GM21786 (cell line): ENCODE measurements around the gene ARIH2.
A peak's percentile ranks its signal among the peaks of the same experiment; 100 is the strongest.

Experiments used
- ATAC-seq: cut with Tn5 transposase; IDR thresholded peaks from one replicate; pipeline ENCODE4 v1.9.1; 2021; ENCODE audit not compliant: unreplicated experiment

The ARIH2 gene

DNA sequence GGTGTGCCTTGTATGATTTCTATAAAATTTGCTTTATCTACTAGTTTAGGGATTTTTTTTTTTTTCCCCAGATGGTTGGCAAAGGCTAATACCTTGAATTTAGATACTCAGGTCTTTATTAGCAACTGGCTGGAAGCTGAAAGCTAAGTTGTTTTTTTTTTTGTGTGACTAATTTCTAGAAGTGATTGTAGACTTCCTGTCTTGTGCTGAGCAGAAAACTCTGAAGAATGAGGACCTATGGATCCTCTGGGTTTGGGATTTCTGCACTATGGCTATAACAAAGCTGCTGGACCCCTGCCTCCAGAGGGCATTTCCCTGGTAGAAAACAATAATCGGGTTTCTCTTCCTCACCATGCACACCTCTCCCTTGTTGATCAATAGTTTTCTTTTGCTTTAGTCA, 10.0 kb downstream of the ARIH2 start:
- no peak for ATAC-seq

DNA sequence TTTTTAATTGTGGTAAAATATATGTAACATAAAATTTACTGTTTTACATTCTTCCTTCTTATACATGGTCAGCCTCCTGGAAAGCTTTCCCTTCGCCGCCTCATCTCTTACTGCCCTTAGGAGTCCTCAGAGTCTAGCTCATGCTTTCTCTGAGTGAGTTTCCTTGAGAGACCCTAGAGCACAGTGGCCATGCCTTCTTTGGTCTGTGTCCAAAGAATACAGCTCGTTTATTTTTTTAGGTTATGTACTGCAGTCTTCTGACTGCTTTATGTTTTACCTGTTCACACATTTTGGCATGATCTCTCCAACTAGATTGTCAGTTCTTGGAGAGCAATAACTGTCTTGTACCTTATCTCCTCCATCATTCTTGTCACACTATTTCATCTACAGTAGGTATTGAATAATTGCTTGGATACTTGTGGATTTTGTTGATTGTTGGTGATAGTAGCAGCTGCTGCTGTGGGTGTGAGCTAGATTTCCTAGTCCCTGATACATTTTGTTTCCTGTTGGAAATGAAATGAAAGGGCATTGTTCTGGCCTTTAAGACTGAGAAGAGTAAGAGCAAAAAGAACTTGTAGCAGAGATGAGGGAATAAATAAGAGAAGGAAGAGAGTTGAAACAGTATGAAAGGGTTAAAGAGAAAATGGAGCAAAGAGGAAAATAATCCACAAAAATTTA, 10.9 kb downstream of the ARIH2 start:
- ATAC-seq = no peak

DNA sequence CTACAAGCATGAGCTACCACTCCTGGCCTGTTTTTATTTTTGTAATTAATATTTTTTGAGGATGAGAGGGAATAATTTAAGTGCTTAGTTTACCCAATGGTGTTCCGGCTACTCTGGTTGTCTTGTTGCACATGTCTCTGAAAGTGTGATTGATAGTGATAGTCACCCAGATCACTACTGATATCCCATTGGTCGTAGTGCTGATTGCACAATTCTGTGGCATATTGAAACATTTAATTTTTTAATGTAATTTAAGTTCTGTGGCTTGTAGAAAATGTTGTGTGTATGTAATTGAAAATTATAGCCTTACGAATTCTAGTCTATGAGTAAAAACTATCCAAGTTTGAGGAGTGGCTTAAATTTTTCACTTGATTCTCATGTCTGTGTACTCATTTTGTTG, 11.9 kb downstream of the ARIH2 start:
- no peak for ATAC-seq

DNA sequence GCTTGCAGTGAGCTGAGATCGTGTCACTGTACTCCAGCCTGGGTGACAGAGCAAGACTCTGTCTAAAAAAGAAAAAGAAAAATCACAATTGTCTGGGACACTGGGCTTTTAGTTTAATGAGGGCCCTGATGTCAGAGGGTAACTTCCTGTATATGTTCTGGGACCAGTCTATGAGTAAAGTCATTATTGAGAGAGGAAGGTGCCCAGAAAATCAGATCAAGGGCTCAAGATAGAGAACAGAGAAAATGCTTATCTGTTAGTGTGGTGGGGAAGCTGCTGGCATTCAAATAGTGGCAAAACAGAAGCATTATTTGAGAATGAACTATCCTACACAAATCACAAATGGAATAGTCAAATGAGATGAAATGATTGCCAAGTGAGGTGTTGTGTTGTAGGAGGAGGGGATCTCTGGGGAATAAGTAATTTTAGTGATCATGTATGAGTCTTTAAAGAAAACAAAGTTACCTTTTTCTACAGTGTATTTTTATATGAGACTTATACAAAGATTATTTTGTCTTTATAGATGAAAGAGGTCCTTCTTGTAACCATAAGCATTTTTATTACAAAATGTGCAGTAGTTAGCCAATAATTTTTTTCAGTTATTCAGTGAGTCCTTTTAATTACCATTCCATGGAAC, 13.4 kb downstream of the ARIH2 start:
- no peak for ATAC-seq

DNA sequence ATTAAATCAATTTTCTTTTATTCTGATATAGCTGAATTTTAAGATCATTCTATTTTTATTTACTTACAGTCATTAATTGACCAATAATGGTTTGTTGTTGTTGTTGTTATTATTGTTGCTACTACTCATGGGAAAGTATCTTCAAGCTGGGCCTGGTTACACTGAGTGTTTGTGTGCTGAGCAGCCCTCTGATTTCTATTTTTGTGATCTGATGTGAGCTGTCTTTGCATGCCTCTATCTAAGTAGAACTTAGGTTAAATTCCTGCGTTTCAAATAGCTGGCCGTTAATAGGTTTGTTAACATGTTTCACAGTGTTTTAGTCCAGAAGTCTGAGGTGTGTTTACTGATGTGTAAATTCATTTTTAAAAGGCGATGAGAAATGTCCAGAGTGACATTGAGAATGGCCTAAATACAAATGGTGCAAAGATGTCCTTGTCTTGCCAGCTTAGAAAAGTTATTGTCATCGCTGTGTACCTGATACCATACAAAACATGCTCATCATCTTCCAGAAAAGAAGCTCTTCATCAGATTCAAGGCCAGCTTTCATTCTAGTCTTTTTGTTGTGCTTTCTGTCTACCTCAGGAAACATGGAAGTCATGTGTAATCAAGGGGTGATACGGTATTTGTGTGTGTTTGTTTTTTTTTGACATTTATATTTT, 15.8 kb downstream of the ARIH2 start:
- ATAC-seq = no peak

DNA sequence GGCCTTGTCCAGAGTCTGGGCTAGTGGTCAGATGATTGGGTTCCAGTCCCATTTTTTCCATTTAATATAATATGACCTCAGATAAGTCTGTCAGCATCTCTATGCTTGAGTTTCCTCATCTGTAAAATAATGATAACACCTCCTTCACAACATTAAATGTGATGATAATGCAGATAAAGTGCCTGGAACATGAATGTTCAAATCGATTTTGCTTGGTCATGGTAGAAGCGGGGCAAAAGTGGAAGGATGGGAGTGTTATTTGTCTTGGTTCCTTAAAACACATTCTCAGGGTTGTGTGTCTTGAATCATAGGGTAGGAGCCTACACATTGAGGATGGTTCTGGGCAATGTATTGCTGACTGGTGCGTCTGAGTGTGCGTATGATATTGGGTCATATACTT, 16.9 kb downstream of the ARIH2 start:
- no peak for ATAC-seq

DNA sequence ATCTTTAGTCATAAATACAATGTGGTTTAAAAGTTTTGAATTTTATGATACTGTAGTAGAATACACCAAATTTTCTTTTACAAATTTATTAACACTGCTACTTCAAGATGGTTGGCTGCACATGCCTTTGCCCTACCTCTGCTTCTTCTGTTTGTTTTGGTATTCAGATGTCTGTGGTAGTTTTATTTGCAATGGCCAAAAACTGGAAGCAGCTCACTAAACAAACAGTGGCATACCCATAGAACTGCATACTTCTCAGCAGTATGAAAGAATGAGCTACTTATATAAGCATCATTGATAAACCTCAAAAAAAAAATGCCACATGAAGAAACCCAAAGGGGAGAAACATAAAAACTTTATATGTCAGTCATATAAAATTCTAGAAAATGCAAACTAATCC, 19.5 kb downstream of the ARIH2 start:
- no peak for ATAC-seq

DNA sequence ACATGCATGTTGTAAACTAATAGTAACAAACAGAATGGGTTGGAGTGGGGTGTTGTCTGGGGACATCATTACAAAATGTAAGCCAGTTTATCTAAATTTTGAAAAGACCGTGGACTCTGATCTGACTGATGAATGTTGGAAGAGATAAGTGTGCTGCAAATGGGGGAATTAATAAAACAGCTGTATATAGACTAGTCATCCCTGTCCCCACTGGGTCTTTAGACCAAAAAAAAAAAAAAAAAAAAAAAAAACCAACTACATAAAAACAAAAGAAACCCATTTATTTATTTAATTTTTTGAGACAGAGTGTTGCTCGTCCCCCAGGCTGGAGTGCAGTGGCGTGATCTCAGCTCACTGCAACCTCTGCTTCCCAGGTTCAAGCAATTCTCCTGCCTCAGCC, 20.0 kb downstream of the ARIH2 start:
- no peak for ATAC-seq

DNA sequence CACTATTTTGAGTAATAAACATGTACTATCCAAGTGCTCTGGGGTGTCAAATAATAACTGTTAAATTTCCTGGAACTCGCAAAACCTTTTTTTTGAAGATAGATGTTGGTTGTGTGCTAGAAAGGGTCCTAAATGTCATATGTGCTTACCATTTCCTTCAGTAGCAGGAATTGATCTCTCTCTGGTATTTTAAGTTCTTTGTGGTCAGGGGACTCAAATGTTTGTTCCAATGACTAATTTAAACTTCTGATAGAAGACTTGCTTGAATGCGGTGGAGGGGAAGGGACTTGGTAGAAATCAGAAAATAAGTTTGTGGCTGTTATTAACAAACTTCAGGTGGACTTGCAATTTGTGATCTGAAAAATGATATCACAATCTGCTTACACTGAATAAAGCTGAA, 26.8 kb downstream of the ARIH2 start:
- no peak for ATAC-seq

DNA sequence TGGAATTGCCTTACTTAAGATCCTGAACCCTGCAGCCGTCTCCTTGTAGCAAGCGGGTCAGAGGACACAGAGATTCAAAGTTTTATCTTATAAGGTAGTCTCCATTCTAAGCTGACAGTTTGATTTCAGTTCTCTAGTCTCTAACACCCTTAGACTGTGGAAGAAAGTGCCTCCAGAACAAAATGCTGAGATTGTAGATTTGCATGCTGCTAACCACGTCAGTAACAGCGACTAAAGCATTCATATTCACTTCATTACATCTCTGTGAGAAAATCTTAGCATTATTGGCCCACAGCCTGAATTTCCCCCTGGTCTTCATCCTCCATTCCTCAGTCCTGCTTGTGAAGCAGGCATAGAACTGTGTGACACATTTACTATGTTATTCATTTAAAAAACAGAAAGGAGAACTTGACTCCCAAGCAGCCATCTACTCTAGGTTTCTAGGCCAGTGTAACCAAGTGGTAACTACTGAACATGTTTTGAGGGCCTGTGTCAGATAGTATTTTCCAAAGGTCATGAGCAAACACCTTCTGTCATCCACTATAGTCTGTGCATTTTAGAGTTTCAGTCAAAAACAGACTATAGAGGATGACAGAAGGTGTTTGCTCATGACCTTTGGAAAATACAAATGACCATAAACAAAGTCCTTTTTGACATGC, 27.4 kb downstream of the ARIH2 start:
- ATAC-seq = no peak

DNA sequence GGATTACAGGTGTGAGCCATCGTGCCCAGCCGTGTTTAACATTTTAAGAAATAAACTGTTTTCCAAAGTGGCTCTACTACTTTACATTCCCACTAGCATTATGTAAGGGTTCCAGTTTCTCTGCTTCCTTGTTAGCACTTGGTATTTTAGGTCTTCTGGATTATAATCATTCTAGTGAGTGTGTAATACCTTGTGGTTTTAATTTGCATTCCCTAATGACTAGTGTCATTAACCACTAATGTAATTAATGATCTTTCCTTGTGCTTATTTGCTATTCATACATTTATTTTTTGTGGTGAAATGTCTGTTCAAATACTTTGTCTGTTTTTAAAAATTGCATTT, 30.7 kb downstream of the ARIH2 start:
- no peak for ATAC-seq

DNA sequence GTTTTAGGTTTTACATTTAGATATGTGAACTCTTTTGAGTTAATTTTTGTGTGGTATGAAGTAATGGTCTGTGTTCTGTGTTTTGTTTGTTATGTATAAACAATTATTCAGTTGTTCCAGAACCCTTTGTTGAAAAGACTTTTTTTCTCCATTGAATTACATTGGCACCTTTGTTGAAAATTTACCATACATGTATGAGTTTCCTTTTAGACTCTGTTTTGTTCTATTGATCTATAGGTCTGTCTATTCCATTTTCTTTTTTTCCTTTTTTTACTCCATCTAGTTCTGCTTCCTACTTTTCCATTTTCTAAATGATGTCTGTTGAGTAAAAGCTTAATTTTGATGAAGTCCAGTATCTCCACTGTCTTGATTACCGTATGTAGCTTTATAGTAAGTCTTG, 31.4 kb downstream of the ARIH2 start:
- no peak for ATAC-seq

DNA sequence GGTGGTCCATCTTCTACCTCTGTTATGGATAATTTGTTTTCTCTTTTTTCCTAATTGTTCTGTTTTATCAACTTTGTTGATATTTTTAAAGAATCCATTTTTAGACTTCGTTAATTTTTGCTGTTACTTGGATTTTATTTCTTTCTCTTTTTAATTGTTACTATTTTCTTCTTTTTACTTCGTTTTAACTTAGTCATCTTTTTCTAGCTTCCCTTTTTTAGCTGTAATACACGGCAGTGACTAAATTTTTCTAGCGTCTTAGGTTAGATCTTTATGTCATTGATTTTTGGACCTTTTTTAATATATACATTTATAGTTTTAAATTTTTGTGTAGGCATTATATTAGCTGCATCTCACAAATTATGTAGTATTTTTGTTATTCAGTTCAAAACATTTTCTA, 33.1 kb downstream of the ARIH2 start:
- ATAC-seq = no peak

DNA sequence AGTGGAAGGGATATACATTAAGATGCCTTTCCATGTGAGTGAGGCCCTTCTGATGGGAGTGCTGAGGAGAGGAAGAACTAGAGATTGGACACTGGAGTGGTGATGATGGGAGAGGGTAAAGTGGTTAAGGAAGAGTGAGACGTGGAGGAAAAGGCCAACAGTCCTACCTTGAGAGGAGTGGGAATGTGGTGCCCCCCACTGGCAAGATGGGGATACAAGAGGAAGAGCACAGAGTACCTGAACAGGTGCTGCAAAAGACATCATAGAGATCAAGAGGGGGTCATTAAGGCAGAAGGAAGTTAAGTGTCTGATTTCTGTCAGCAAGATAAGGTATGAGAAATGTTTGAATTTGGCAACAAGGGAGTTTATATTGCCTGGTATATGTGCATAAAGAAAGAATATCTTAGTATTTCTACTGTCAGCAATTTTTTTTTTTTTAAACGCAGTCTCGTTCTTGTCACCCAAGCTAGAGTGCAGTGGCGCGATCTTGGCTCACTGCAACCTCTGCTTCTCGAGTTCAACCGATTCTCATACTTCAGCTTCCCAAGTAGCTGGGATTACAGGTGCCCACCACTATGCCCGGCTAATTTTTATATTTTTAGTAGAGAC, 34.0 kb downstream of the ARIH2 start:
- no peak for ATAC-seq

DNA sequence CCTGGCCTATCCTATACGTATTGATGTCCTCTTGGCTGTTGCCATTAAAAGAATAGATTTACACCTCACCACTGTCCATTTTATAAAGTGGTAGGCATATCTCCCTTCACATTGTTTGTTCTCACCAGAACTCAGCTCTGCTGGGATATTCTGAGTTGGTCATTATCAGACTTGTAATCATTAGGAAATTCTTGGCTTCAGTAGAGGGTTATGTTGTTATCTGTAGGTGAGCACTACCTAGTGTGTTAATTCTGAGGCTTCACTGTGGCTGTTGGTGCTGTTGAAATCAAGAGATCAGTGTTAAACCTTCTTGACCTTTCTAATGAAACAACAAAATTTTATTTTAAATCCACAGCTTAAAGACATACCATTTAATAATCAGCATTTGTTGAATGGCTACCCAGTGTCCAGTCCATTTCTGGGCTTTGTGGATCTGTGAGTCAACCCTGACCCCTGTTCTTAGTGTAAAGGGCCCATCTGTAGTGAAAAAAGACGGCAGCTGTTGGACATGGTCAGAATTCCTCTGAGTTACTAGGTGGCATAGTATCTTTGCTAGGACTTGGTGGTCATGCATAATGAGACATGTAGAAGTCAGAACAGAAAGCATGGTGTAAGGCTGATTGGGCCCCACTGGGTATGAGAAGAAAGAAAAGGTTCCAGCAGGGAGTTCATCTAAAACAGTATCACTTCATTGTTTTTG, 38.5 kb downstream of the ARIH2 start:
- ATAC-seq = no peak

DNA sequence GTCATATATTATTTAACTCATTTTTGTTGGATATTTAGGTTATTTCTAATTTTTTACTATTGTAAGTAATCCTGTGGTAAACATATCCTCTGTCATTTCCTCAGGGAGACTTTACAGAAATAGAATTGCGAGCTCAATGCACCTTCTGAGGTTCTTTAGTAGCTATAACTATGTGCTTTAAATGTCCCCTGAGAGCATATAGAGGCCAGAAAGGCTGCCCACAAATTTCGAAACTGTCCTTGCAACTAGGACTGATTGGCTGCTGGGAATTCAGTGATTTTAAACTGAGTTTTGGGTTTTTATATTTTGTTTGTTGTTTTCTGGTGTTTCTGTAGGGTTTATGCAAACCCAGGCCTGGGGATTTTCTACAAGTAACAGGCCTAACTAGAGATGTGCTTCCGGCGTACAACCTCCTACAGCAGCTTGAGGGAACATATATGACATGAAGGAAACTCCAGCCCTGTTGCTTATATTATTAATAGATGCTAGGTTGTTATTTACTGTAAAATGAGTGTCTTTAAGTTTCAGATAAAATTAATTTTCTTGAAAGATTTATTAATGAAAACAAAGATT, 42.3 kb downstream of the ARIH2 start:
- ATAC-seq = peak; percentile 77

DNA sequence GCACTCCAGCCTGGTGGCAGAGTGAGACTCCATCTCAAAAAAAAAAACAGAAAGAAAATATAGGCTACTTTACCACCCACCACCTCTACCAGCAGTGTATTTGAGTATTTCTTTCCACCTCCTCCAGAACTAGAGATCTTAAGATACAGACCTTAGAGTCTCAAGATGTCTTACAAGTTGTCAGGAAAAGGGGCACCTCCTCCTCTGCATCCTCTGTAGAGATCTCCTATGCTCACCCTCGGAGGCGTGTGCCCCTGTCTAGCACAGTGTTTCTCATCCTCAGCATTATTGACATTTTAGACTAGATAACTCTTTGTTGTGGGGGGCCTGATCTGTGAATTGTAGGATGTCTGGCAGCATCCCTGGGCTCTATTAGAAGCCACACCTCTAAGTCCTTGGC, 43.7 kb downstream of the ARIH2 start:
- no peak for ATAC-seq

DNA sequence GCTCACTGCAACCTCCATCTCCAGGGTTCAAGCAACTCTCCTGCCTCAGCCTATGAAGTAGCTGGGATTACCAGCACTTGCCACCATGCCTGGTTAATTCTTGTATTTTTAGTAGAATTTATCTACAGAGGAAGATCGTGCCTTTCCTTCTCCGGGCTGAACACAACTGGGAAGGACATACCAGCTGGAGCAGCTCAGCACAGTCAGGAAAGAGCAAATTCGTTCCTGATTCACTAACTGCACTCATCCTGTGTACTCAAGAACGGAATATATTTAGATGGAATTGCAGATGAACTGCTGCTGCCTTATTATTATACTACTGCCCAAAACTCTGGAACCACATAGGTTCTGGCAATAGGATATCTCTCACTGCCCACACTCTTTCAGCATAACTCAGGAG, 44.3 kb downstream of the ARIH2 start:
- ATAC-seq = no peak

DNA sequence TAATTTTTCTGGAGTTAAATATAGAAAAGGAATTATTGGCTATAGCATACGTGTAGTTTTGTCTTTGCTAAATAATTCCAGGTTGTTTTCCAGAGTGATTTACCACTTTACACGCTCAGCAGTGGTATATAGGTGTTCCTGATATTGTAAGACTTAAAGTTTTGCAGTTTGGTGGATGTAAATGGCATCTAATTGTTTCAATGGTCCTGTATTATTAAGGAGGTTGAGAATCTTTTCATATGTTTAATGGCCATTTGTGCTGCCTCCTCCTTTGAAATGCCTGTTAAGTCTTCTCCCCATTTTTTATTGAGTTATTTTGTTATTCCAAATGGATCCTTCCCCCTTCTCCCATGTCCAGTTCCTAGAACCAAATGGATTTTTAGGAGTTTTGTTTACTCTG, 44.9 kb downstream of the ARIH2 start:
- ATAC-seq = no peak

DNA sequence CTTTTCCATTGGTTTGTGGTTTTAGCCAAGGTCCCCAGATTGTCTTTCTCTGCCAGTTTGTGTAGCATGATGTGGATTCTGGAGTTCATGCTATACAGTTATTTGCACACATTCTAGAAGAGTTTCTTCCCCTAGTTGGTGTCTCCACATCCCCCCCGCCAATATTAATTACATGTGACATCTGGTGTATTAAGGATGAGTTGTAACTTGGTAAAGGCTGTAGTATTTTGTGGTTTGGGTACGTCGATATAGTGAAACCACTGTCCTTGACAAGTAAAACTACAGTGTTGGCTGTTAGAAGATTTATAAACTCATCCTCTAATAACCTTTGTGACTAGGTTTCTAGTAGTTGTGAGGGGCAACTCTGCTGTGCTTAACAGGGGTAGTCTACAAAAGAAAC, 47.7 kb downstream of the ARIH2 start:
- ATAC-seq = no peak

DNA sequence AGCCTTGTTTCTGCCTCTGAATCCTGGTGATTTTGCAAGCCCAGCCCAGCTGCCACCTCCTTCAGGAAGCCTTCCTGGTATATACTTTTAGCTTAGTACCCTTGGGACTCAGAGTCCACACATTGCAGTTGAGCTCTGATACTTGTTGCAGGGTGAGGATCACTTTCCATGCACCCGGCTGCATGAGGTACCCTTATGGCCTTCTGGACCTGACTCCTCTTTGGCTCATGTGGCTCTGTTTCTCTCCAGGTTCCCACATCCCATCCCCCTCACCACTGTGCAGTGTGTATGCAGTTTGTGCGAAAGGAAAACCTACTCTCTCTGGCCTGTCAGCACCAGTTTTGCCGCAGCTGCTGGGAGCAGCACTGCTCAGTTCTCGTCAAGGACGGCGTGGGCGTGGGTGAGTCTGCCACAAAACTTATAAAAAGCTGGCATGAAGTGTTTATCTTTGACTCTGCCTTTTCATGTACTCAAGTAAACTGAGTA, 48.3 kb downstream of the ARIH2 start:
- no peak for ATAC-seq
